HCT116 (cell line): ENCODE data around the gene SCYGR3. TPM values are rescaled to one million over a fixed set of nuclear protein-coding genes. Genes with fewer than 3 reads are reported as not detected.

ENCODE experiments used
- ATAC-seq: fragments of 200-7000 bp; cut with Tn5 transposase; 2 replicates; pipeline ENCODE4 v1.9.1; 2020; ENCODE audit warnings: mild to moderate bottlenecking, moderate library complexity
- BruUV-seq: library from RNA; stranded (reverse); fragments of 400-500 nt; replicated peaks from 2 replicates; lab custom pipeline; 2021; lab: Mats Ljungman, UMichigan
- CTCF ChIA-PET: fragments of 300-600 bp; sonication (Branson Sonifier 250); formaldehyde crosslinking; loops from one replicate; lab custom pipeline; 2021; ENCODE audit warnings: antibody characterized with exemption; lab: Charles Lee
- POLR2A ChIA-PET: fragments of 300-600, 350-600 bp; sonication (Branson Sonifier 250); formaldehyde crosslinking; loops from one replicate; lab custom pipeline; 2021; ENCODE audit warnings: antibody characterized with exemption; lab: Charles Lee
- RAD21 ChIA-PET, 2 experiments: fragments of 300-600 bp; sonication (Branson Sonifier 250); formaldehyde crosslinking; loops; one replicate each; lab custom pipeline; 2023; ENCODE audit warnings: low total read pairs in 2 of 2; ENCODE audit not compliant: uncharacterized antibody in 2 of 2, unreplicated experiment in 2 of 2, low non-redundant PET in 1 of 2; lab: Charles Lee
- DNase-seq: peaks from one replicate; pipeline ENCODE4 v3.0.0-alpha.2; 2010; ENCODE audit warnings: low read depth, low spot score
- H2AFZ ChIP-seq: fragments of 200-600 bp; shearing (Covaris generic), sonication (generic); 2 replicates; pipeline ENCODE4 v1.6.1; 2017; ENCODE audit warnings: low read depth, mixed run types, mixed read lengths, antibody characterized with exemption, low read length; ENCODE audit not compliant: poor library complexity, severe bottlenecking
- H3K27ac ChIP-seq: 2 replicates; pipeline ENCODE4 v1.5.1; 2012; ENCODE audit warnings: low read depth, low read length
- H3K27me3 ChIP-seq: fragments of 200-600 bp; sonication (generic); 2 replicates; pipeline ENCODE4 v1.6.1; 2016; ENCODE audit warnings: mixed run types, low read length, mixed read lengths; ENCODE audit not compliant: insufficient read depth
- H3K36me3 ChIP-seq, 2 experiments: fragments of 200-500 bp in 1 of 2; fragments of 200-600 bp in 1 of 2; sonication (Bioruptor generic) in 1 of 2; sonication (generic) in 1 of 2; 2 replicates each; pipeline versions ENCODE4 v1.5.1 to v1.6.1; 2014 to 2016; ENCODE audit warnings: low read length in 2 of 2, inconsistent platforms in 1 of 2, mixed read lengths in 1 of 2, mixed run types in 1 of 2; ENCODE audit not compliant: insufficient read depth in 2 of 2, control insufficient read depth in 1 of 2
- H3K4me1 ChIP-seq, 2 experiments: fragments of 200-600 bp in 1 of 2; sonication (generic) in 1 of 2; 2 replicates each; pipeline versions ENCODE4 v1.5.1 to v1.6.1; 2012 to 2017; ENCODE audit warnings: low read length in 2 of 2, inconsistent platforms in 1 of 2, mild to moderate bottlenecking in 1 of 2, mixed read lengths in 1 of 2, mixed run types in 1 of 2, moderate library complexity in 1 of 2; ENCODE audit not compliant: insufficient read depth in 2 of 2, control insufficient read depth in 1 of 2
- H3K4me2 ChIP-seq: fragments of 200-600 bp; sonication (generic); 2 replicates; pipeline ENCODE4 v1.6.1; 2017; ENCODE audit warnings: mixed run types, low read length, mixed read lengths
- H3K4me3 ChIP-seq, 2 experiments: fragments of 200-600 bp in 1 of 2; sonication (generic) in 1 of 2; replicated peaks in 1 of 2; 2 replicates each; pipeline ENCODE4 v1.5.1; 2011 to 2016; ENCODE audit warnings: low read length in 2 of 2, control low read depth in 1 of 2, low read depth in 1 of 2, mild to moderate bottlenecking in 1 of 2, mixed read lengths in 1 of 2, mixed run types in 1 of 2
- H3K79me2 ChIP-seq: fragments of 200-600 bp; sonication (generic); 2 replicates; pipeline ENCODE4 v1.6.1; 2017; ENCODE audit warnings: mild to moderate bottlenecking, mixed run types, low read length, moderate library complexity, mixed read lengths; ENCODE audit not compliant: insufficient read depth
- H3K9ac ChIP-seq: fragments of 200-600 bp; sonication (generic); 2 replicates; pipeline ENCODE4 v1.6.1; 2016; ENCODE audit warnings: low read length, mixed read lengths
- H3K9me2 ChIP-seq: fragments of 200-600 bp; sonication (generic), shearing (Covaris generic); 2 replicates; pipeline ENCODE4 v1.6.1; 2017; ENCODE audit warnings: mixed run types, mild to moderate bottlenecking, moderate library complexity; ENCODE audit not compliant: insufficient read depth
- H3K9me3 ChIP-seq, 2 experiments: fragments of 200-500 bp in 1 of 2; fragments of 200-600 bp in 1 of 2; sonication (Bioruptor generic) in 1 of 2; sonication (generic) in 1 of 2; 2 replicates each; pipeline ENCODE4 v1.6.1; 2014 to 2017; ENCODE audit warnings: low read length in 2 of 2, mixed read lengths in 2 of 2, inconsistent platforms in 1 of 2, low read depth in 1 of 2, mild to moderate bottlenecking in 1 of 2, mixed run types in 1 of 2, moderate library complexity in 1 of 2; ENCODE audit not compliant: control insufficient read depth in 1 of 2, insufficient read depth in 1 of 2
- H4K20me1 ChIP-seq: fragments of 200-600 bp; sonication (generic), shearing (Covaris generic); 2 replicates; pipeline ENCODE4 v1.6.1; 2017; ENCODE audit warnings: mixed run types, mild to moderate bottlenecking, moderate library complexity; ENCODE audit not compliant: insufficient read depth
- EZH2 ChIP-seq: fragments of 200-600 bp; sonication (generic); IDR thresholded peaks from 2 replicates; pipeline ENCODE4 v1.6.1; 2017; ENCODE audit warnings: antibody characterized with exemption, mixed run types
- MAX ChIP-seq: IDR thresholded peaks from 2 replicates; pipeline ENCODE4 v1.6.1; 2012
- POLR2A ChIP-seq: IDR thresholded peaks from 2 replicates; pipeline ENCODE4 v1.7.0; 2011; ENCODE audit warnings: borderline replicate concordance; ENCODE audit not compliant: insufficient read depth, insufficient read length; ENCODE audit errors: extremely low read depth
- REST ChIP-seq: IDR thresholded peaks from 2 replicates; pipeline ENCODE4 v1.6.1; 2012; ENCODE audit warnings: low read depth
- ZBTB33 ChIP-seq: IDR thresholded peaks from 2 replicates; pipeline ENCODE4 v1.6.1; 2011; ENCODE audit warnings: mild to moderate bottlenecking, low read length, moderate library complexity; ENCODE audit not compliant: insufficient replicate concordance; ENCODE audit errors: extremely low read depth
- ZFX ChIP-seq: fragments of 450-650 bp; IDR thresholded peaks from 2 replicates; pipeline ENCODE4 v1.6.1; 2017
- ZNF274 ChIP-seq: fragments of 200-500 bp; sonication (Bioruptor generic); IDR thresholded peaks from 2 replicates; pipeline ENCODE4 v1.6.1; 2014; ENCODE audit warnings: mild to moderate bottlenecking, low read depth, low read length, inconsistent platforms
- intact Hi-C: fragments of 100-400 bp; cut with micrococcal nuclease; formaldehyde crosslinking; loops from 2 replicates; pipeline ENCODE4 v1.10.0; 2022
- total RNA-seq: library from RNA; stranded (reverse); gene quantifications from one replicate; pipeline ENCODE4 v1.2.1, GENCODE V29; 2021; ENCODE audit not compliant: unreplicated experiment

SCYGR3 gene
- total RNA-seq, 1 experiment from 2014 or later: not detected

- TF ChIP-seq EZH2 (no peak), ZFX (no peak), ZBTB33 (no peak), MAX (no peak), REST (no peak), POLR2A (no peak), ZNF274 (no peak)
- Histone ChIP-seq H3K27ac (no peak overlapping the region), H3K9ac (no peak overlapping the region), H3K9me2 (no peaks in the 10 kb centered on the region), H3K36me3 (no peaks in the 10 kb centered on the region), H3K9me3 (no peaks in the 10 kb centered on the region), H3K4me3 (no peak overlapping the region), H3K27me3 (no peaks in the 10 kb centered on the region), H4K20me1 (no peaks in the 10 kb centered on the region), H3K4me1 (no peaks in the 10 kb centered on the region), H2AFZ (no peak overlapping the region), H3K79me2 (no peaks in the 10 kb centered on the region), H3K4me2 (no peak overlapping the region)
- intact Hi-C loops: no loop called here
- POLR2A ChIA-PET: no interaction called here
- RAD21 ChIA-PET: no interaction called here
- no TSS peak for BruUV-seq
- DNase-seq (no peak), ATAC-seq (no peak)
- CTCF ChIA-PET: interaction anchor here (1.2 kb wide), 1 partner anchor 10 kb away, joined by 3 read pairs; no protein-coding TSS in a partner anchor
These were observed 37.1 kb downstream of the SCYGR3 start for GRCh38 chr2:227577555-227577954.
